ENCODE measurements around the gene FBXW12.

FBXW12 gene

DNA sequence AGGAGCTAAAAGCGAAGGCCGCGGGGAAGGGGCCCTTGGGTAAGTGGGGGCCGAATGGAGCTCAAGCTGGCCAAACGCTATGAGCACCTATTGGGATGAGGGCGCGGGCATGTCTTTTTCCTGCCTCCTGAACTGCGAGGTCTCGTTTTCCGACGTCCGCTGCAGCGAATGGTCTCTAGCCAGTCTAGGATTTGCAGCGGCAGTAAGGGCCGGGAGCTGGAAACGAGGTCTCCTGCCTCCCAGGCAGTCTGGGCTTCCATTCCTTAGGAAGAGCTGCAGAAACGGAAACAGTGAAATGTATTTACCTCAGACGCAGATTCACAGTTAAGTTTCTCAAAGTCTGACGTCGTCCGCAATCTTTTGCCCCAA, 68.6 kb downstream of the FBXW12 start:
- no peak for TF ChIP-seq EZH2phosphoT487 (IDR thresholded peaks at IDR 0.05; ENCODE audit: low read depth)
- no peak for TF ChIP-seq CTCF (IDR thresholded peaks at IDR 0.05; ENCODE audit: low read depth, low read length)
- Histone ChIP-seq H3K4me2 (ENCODE audit: low read length) (peak overlapping the region; percentile 70), H3K9me3 (ENCODE audit: insufficient read depth, low read length) (no peaks in the 10 kb centered on the region), H3K27ac (ENCODE audit: low read length) (peak overlapping the region; percentile 61), H3K4me1 (ENCODE audit: low read length) (peaks cover 33% of the 10 kb centered on the region), H3K27me3 (ENCODE audit: low read depth, low read length) (no peaks in the 10 kb centered on the region), H3K4me3 (ENCODE audit: low read length) (peak overlapping the region; percentile 91), H4K20me1 (ENCODE audit: insufficient read depth, low read length) (peaks cover 4% of the 10 kb centered on the region; the same call in 1 of the 2 replicates), H3K79me2 (ENCODE audit: low read length) (peaks cover 53% of the 10 kb centered on the region), H3K36me3 (replicated peaks; ENCODE audit: low read depth, low read length) (peaks cover 17% of the 10 kb centered on the region), H2AFZ (ENCODE audit: low read depth, low read length) (no peak overlapping the region), H3K9ac (ENCODE audit: low read length) (peak overlapping the region; percentile 91)

DNA sequence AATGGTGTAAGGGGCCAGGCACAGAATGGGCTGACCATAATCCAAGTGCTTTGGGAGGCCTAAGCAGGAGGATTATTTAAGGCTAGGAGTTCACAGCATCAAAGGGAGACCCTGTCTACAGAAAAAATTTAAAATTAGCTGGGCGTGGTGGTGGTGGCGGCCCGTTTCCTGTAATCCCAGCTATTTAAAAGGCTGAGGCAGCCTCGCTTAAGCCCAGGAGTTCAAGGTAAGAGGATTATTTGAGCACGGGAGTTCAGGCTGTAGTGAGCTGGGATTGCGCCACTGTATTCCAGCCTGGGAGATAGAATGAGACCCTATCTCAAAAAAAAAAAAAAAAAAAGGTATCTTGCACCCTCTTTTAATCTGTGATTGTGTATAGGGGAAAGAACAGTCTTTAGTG, 69.9 kb downstream of the FBXW12 start:
- peaks cover 65% of the 10 kb centered on the region for H3K79me2 ChIP-seq (ENCODE audit: low read length)
- peak overlapping the region; percentile 70 for H3K4me2 ChIP-seq (ENCODE audit: low read length)
- no peak for TF ChIP-seq CTCF (IDR thresholded peaks at IDR 0.05; ENCODE audit: low read depth, low read length)
- TF ChIP-seq EZH2phosphoT487 (IDR thresholded peaks at IDR 0.05; ENCODE audit: low read depth) = no peak
- H3K9ac ChIP-seq (ENCODE audit: low read length) = no peak overlapping the region; the same call in 1 of the 2 replicates
- H3K4me3 ChIP-seq (ENCODE audit: low read length) = peak overlapping the region; percentile 91
- H3K9me3 ChIP-seq (ENCODE audit: insufficient read depth, low read length) = no peaks in the 10 kb centered on the region
- H4K20me1 ChIP-seq (ENCODE audit: insufficient read depth, low read length) = peaks cover 4% of the 10 kb centered on the region; the same call in 1 of the 2 replicates
- no peaks in the 10 kb centered on the region for H3K27me3 ChIP-seq (ENCODE audit: low read depth, low read length)
- H3K27ac ChIP-seq (ENCODE audit: low read length) = no peak overlapping the region
- peaks cover 17% of the 10 kb centered on the region for H3K36me3 ChIP-seq (replicated peaks; ENCODE audit: low read depth, low read length)
- H3K4me1 ChIP-seq (ENCODE audit: low read length) = peaks cover 34% of the 10 kb centered on the region
- no peak overlapping the region for H2AFZ ChIP-seq (ENCODE audit: low read depth, low read length)

All from OCI-LY3 (cell line).